PC-9 (cell line): ENCODE data around the gene DOCK4.
"Not testable (repeated sequence)": the region's sequence is repeated elsewhere in the genome, so short reads cannot be mapped to it uniquely, and the experiment has no call there.

ENCODE experiments used
- CTCF ChIP-seq: fragments of 200-600 bp; sonication (generic); conservative IDR thresholded peaks from 2 replicates; pipeline ENCODE4 v1.6.1; 2017; ENCODE audit warnings: mixed run types, antibody characterized with exemption, mild to moderate bottlenecking, moderate library complexity
- EZH2 ChIP-seq: fragments of 200-600 bp; sonication (generic); IDR thresholded peaks from 2 replicates; pipeline ENCODE4 v1.8.0; 2017; ENCODE audit warnings: antibody characterized with exemption, low read depth

- TF ChIP-seq CTCF, EZH2: not testable (repeated sequence)
These were observed 77.5 kb downstream of the DOCK4 start for GRCh38 chr7:112128461-112129425.
